Lower lobe of right lung (tissue), 2 donors: ENCODE data around the gene CEP72. TPM values are rescaled to one million over a fixed set of nuclear protein-coding genes. Genes with fewer than 3 reads are reported as not detected.
"Not testable (repeated sequence)": the region's sequence is repeated elsewhere in the genome, so short reads cannot be mapped to it uniquely, and the experiment has no call there.

ENCODE experiments used
- ATAC-seq, 2 donors: fragments of 200-7000 bp; cut with Tn5 transposase; one replicate each; pipeline ENCODE4 v1.9.1; 2020 to 2022; ENCODE audit warnings: mild to moderate bottlenecking in 2 of 2, moderate library complexity in 2 of 2
- DNase-seq: peaks from one replicate; pipeline ENCODE4 v3.0.0-alpha.2; 2020
- H3K27ac ChIP-seq: fragments of 200-600 bp; one replicate; pipeline ENCODE4 v1.8.0; 2022
- H3K27me3 ChIP-seq: fragments of 200-600 bp; one replicate; pipeline ENCODE4 v1.8.0; 2022; ENCODE audit warnings: low read depth
- H3K36me3 ChIP-seq: fragments of 200-600 bp; one replicate; pipeline ENCODE4 v1.8.0; 2022; ENCODE audit warnings: mild to moderate bottlenecking
- H3K4me1 ChIP-seq: fragments of 200-600 bp; one replicate; pipeline ENCODE4 v1.8.0; 2022
- H3K4me3 ChIP-seq: fragments of 200-600 bp; one replicate; pipeline ENCODE4 v1.8.0; 2022; ENCODE audit warnings: mild to moderate bottlenecking
- H3K9me3 ChIP-seq: fragments of 200-600 bp; one replicate; pipeline ENCODE4 v1.8.0; 2022
- CTCF ChIP-seq: fragments of 200-600 bp; IDR thresholded peaks from one replicate; pipeline ENCODE4 v1.8.0; 2022; ENCODE audit warnings: antibody characterized with exemption, mild to moderate bottlenecking
- intact Hi-C: fragments of 100-400 bp; cut with DNase I; formaldehyde crosslinking; loops from one replicate; pipeline ENCODE4 v1.11.0; 2022
- total RNA-seq: library from RNA; stranded (reverse); fragmentation: NEBNext Ultra II Directional; extraction: Animal tissue kit (Norgen Biotek cat#: 25700); gene quantifications from one replicate; pipeline ENCODE4 v1.2.1, GENCODE V29; 2021
- donor health status: DM: no; HTN: yes; CAD: no; lungs with severe emphysema.

CEP72 gene
- total RNA-seq, 1 donor from 2014 or later = 10.6 TPM

GRCh38 chr5:580436-580835, 31.7 kb upstream of the CEP72 start:
- no peak for DNase-seq
- peaks cover 48% of the 10 kb centered on the region for H3K27me3 ChIP-seq

GRCh38 chr5:581266-581665, 30.9 kb upstream of the CEP72 start:
- H3K27ac ChIP-seq = no peak overlapping the region
- ATAC-seq (no peak), DNase-seq (no peak)
- TF ChIP-seq CTCF = no peak
- H3K9me3 ChIP-seq = no peaks in the 10 kb centered on the region
- H3K36me3 ChIP-seq = no peaks in the 10 kb centered on the region
- peaks cover 40% of the 10 kb centered on the region for H3K27me3 ChIP-seq
- H3K4me3 ChIP-seq = no peak overlapping the region
- intact Hi-C loops = no loop called here
- H3K4me1 ChIP-seq = no peaks in the 10 kb centered on the region

More at GRCh38 chr5:580436-580835, 31.7 kb upstream of the CEP72 start:
- no peaks in the 10 kb centered on the region for H3K4me1 ChIP-seq
- intact Hi-C loops = no loop called here
- H3K4me3 ChIP-seq = no peak overlapping the region
- no peak for ATAC-seq
- no peak for TF ChIP-seq CTCF
- peaks cover 7% of the 10 kb centered on the region for H3K9me3 ChIP-seq
- H3K27ac ChIP-seq = no peak overlapping the region
- H3K36me3 ChIP-seq = no peaks in the 10 kb centered on the region

- Histone ChIP-seq H3K36me3 (no peaks in the 10 kb centered on the region), H3K4me3 (no peak overlapping the region), H3K27me3 (peaks cover 38% of the 10 kb centered on the region), H3K4me1 (no peaks in the 10 kb centered on the region), H3K27ac (no peak overlapping the region), H3K9me3 (no peaks in the 10 kb centered on the region)
- intact Hi-C loops = no loop called here
- TF ChIP-seq CTCF = no peak
- no peak for DNase-seq
- no peak for ATAC-seq
These were observed 30.2 kb upstream of the CEP72 start for GRCh38 chr5:581941-582340.

GRCh38 chr5:582445-582844, 29.7 kb upstream of the CEP72 start:
- ATAC-seq, intact Hi-C loops, H3K36me3 ChIP-seq, H3K9me3 ChIP-seq, DNase-seq, H3K27ac ChIP-seq, H3K4me1 ChIP-seq, H3K4me3 ChIP-seq: not testable (repeated sequence)
- H3K27me3 ChIP-seq = peaks cover 38% of the 10 kb centered on the region

GRCh38 chr5:582936-583635, 29.1 kb upstream of the CEP72 start:
- Histone ChIP-seq H3K4me1 (no peaks in the 10 kb centered on the region), H3K36me3 (no peaks in the 10 kb centered on the region), H3K9me3 (no peaks in the 10 kb centered on the region), H3K27ac (no peak overlapping the region), H3K27me3 (peaks cover 38% of the 10 kb centered on the region), H3K4me3 (no peak overlapping the region)
- ATAC-seq = no peak
- no peak for DNase-seq
- TF ChIP-seq CTCF = no peak
- intact Hi-C loops = no loop called here

- H3K9me3 ChIP-seq = no peaks in the 10 kb centered on the region
- TF ChIP-seq CTCF = no peak
- H3K27me3 ChIP-seq = peaks cover 39% of the 10 kb centered on the region
- H3K4me3 ChIP-seq = no peak overlapping the region
- intact Hi-C loops = no loop called here
- H3K4me1 ChIP-seq = no peaks in the 10 kb centered on the region
- DNase-seq (no peak), ATAC-seq (no peak)
- no peaks in the 10 kb centered on the region for H3K36me3 ChIP-seq
- H3K27ac ChIP-seq = no peak overlapping the region
These were observed 28.5 kb upstream of the CEP72 start for GRCh38 chr5:583645-584044.
